Calu3 (cell line): ENCODE results near the gene DDX54. TPM values are rescaled to one million over a fixed set of nuclear protein-coding genes. Genes with fewer than 3 reads are reported as not detected.

ENCODE experiments used
- BruUV-seq: library from RNA; stranded (reverse); fragments of 400-500 nt; replicated peaks from 2 replicates; lab custom pipeline; 2021; lab: Mats Ljungman, UMichigan
- CTCF ChIA-PET: fragments of 300-600 bp; sonication (Branson Sonifier 250); formaldehyde crosslinking; loops from one replicate; lab custom pipeline; 2022; ENCODE audit warnings: antibody characterized with exemption; lab: Charles Lee
- DNase-seq: peaks from one replicate; pipeline ENCODE4 v3.0.0; 2022
- H3K27ac Mint-ChIP-seq: one replicate; pipeline ENCODE4 v1.8.0; 2022; ENCODE audit warnings: mixed read lengths; ENCODE audit not compliant: unreplicated experiment
- H3K27me3 Mint-ChIP-seq: one replicate; pipeline ENCODE4 v1.8.0; 2022; ENCODE audit warnings: mixed read lengths; ENCODE audit not compliant: unreplicated experiment
- H3K36me3 Mint-ChIP-seq: one replicate; pipeline ENCODE4 v1.8.0; 2022; ENCODE audit warnings: mild to moderate bottlenecking, moderate library complexity, mixed read lengths; ENCODE audit not compliant: insufficient read depth, unreplicated experiment
- H3K4me1 Mint-ChIP-seq: one replicate; pipeline ENCODE4 v1.8.0; 2022; ENCODE audit warnings: mild to moderate bottlenecking, low read depth, mixed read lengths; ENCODE audit not compliant: unreplicated experiment
- H3K4me3 Mint-ChIP-seq: one replicate; pipeline ENCODE4 v1.8.0; 2022; ENCODE audit warnings: mild to moderate bottlenecking, low read depth, moderate library complexity, mixed read lengths; ENCODE audit not compliant: unreplicated experiment
- H3K9me3 Mint-ChIP-seq: one replicate; pipeline ENCODE4 v1.8.0; 2022; ENCODE audit warnings: low read depth, mixed read lengths; ENCODE audit not compliant: unreplicated experiment
- CTCF ChIP-seq: fragments of 200-600 bp; IDR thresholded peaks from one replicate; pipeline ENCODE4 v1.8.0; 2022; ENCODE audit warnings: antibody characterized with exemption; ENCODE audit not compliant: unreplicated experiment
- intact Hi-C: fragments of 100-400 bp; cut with micrococcal nuclease; formaldehyde crosslinking; loops from one replicate; pipeline ENCODE4 v1.10.0; 2022; ENCODE audit not compliant: unreplicated experiment
- total RNA-seq: library from RNA; stranded (reverse); gene quantifications from 2 replicates; pipeline ENCODE4 v1.2.3, GENCODE V29; 2022

DDX54 gene
- total RNA-seq, 1 experiment from 2014 or later = 104 TPM

- no peak for TF ChIP-seq CTCF
- Mint-ChIP-seq H3K9me3 (no peaks in the 10 kb centered on the region), H3K4me3 (no peak overlapping the region), H3K27ac (no peak overlapping the region), H3K4me1 (peaks cover 8% of the 10 kb centered on the region), H3K27me3 (no peaks in the 10 kb centered on the region), H3K36me3 (peaks cover 88% of the 10 kb centered on the region)
- no peak for DNase-seq
- CTCF ChIA-PET = no interaction called here
- intact Hi-C loops = loop anchor here (5.0 kb wide), 1 partner anchor 178 kb away; no protein-coding TSS in a partner anchor
- no TSS peak for BruUV-seq
Observed at GRCh38 chr12:113170457-113170856, 14.8 kb downstream of the DDX54 start.

- no peak for TF ChIP-seq CTCF
- peaks cover 6% of the 10 kb centered on the region for H3K4me1 Mint-ChIP-seq
- CTCF ChIA-PET = no interaction called here
- peaks cover 86% of the 10 kb centered on the region for H3K36me3 Mint-ChIP-seq
- no peaks in the 10 kb centered on the region for H3K9me3 Mint-ChIP-seq
- H3K4me3 Mint-ChIP-seq = no peak overlapping the region
- intact Hi-C loops = loop anchor here (5.0 kb wide), 1 partner anchor 177 kb away; no protein-coding TSS in a partner anchor
- DNase-seq = no peak
- H3K27me3 Mint-ChIP-seq = no peaks in the 10 kb centered on the region
- H3K27ac Mint-ChIP-seq = no peak overlapping the region
- BruUV-seq = no TSS peak
Observed at GRCh38 chr12:113169697-113170096, 15.6 kb downstream of the DDX54 start.

- H3K36me3 Mint-ChIP-seq = peaks cover 85% of the 10 kb centered on the region
- no peak overlapping the region for H3K4me3 Mint-ChIP-seq
- H3K27ac Mint-ChIP-seq = no peak overlapping the region
- no peak for DNase-seq
- BruUV-seq = no TSS peak
- H3K9me3 Mint-ChIP-seq = no peaks in the 10 kb centered on the region
- no peaks in the 10 kb centered on the region for H3K27me3 Mint-ChIP-seq
- CTCF ChIA-PET = no interaction called here
- TF ChIP-seq CTCF = no peak
- H3K4me1 Mint-ChIP-seq = no peaks in the 10 kb centered on the region
- intact Hi-C loops = no loop called here
Observed at GRCh38 chr12:113167868-113168267, 17.4 kb downstream of the DDX54 start.

- Mint-ChIP-seq H3K27me3 (no peaks in the 10 kb centered on the region), H3K27ac (no peak overlapping the region), H3K9me3 (no peaks in the 10 kb centered on the region), H3K36me3 (peaks cover 72% of the 10 kb centered on the region), H3K4me1 (no peaks in the 10 kb centered on the region), H3K4me3 (no peak overlapping the region)
- no TSS peak for BruUV-seq
- TF ChIP-seq CTCF = no peak
- DNase-seq = no peak
- CTCF ChIA-PET = interaction anchor here (0.6 to 1.3 kb wide), 4 partner anchors 30 to 673 kb away, joined by 3 to 4 read pairs (median 3); partner anchors contain the start of gene RASAL1
- intact Hi-C loops = no loop called here
Observed at GRCh38 chr12:113165521-113166450, 19.5 kb downstream of the DDX54 start.
